Measurements from ENCODE around the gene WNK2. TPM values are rescaled to one million over a fixed set of nuclear protein-coding genes. Genes with fewer than 3 reads are reported as not detected.

Gene WNK2
- total RNA-seq, 1 experiment from 2014 or later, result 69.4 TPM

DNA sequence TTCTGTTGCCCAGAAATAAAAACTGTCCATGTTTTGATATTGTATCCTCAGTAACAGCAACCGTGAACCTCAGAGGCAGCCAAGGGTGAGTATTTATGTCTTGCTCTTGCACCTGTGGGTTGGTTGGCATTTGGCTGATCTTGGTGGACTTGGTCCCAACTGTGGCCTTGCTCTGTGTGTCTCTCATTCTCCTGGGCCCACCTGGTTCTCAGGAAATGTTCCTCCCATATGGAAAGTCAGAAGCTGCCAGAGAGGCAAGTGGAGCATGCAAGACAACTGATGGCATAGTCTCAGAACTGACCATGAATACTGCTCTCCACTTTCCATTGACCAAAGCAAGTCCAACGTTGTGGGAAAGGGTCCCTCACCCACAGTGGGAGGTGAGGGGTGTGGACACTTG is 36.3 kb upstream of the WNK2 start:
- Histone ChIP-seq H4K5ac (ENCODE audit: insufficient read length, low read depth, low read length) (no peak overlapping the region), H3K9ac (ENCODE audit: extremely low read depth, insufficient read length, low read length) (no peak overlapping the region), H2BK12ac (ENCODE audit: insufficient read length, low read depth, low read length) (no peak overlapping the region), H2BK20ac (ENCODE audit: low read depth, low read length, poor library complexity, severe bottlenecking) (no peak overlapping the region), H3K4ac (ENCODE audit: low read depth, low read length) (no peak overlapping the region), H3K27ac (ENCODE audit: insufficient read length, low read depth, low read length) (no peak overlapping the region), H3K79me1 (ENCODE audit: insufficient read depth, low read depth, low read length, poor library complexity, severe bottlenecking) (no peaks in the 10 kb centered on the region), H3K56ac (ENCODE audit: insufficient read length, low read depth, low read length) (no peak overlapping the region), H2AFZ (ENCODE audit: low read length) (no peak overlapping the region), H2BK15ac (ENCODE audit: low read depth, low read length) (no peak overlapping the region), H3K4me2 (ENCODE audit: insufficient read depth, insufficient read length, low read length) (no peak overlapping the region), H3K14ac (ENCODE audit: insufficient read depth, low read length) (no peak overlapping the region), H3K23ac (ENCODE audit: insufficient read length, low read depth, low read length) (no peak overlapping the region), H2BK5ac (ENCODE audit: insufficient read length, low read length) (no peak overlapping the region), H3K23me2 (ENCODE audit: insufficient read length, low read depth, low read length, poor library complexity, severe bottlenecking) (no peaks in the 10 kb centered on the region), H4K8ac (replicated peaks; ENCODE audit: insufficient read length, low read depth, low read length) (no peak overlapping the region), H2AK5ac (ENCODE audit: insufficient read length, low read length) (no peak overlapping the region), H3K4me1 (ENCODE audit: insufficient read depth, low read length) (no peaks in the 10 kb centered on the region), H2BK120ac (ENCODE audit: low read depth, low read length, poor library complexity, severe bottlenecking) (no peak overlapping the region), H3K79me2 (ENCODE audit: insufficient read depth, low read length) (no peaks in the 10 kb centered on the region), H3K18ac (ENCODE audit: insufficient read length, low read depth, low read length) (no peak overlapping the region), H3K9me3 (ENCODE audit: control insufficient read depth, low read depth, low read length) (no peaks in the 10 kb centered on the region), H3K27me3 (ENCODE audit: insufficient read depth, low read length) (no peaks in the 10 kb centered on the region), H4K20me1 (ENCODE audit: control insufficient read depth, insufficient read depth, insufficient read length) (no peaks in the 10 kb centered on the region), H4K91ac (ENCODE audit: insufficient read length, low read depth, low read length) (no peak overlapping the region), H3T11ph (ENCODE audit: low read length) (no peak overlapping the region)
- H3K4me1 Mint-ChIP-seq, result peaks cover 6% of the 10 kb centered on the region in 2 experiments
- H3K4me3 Mint-ChIP-seq, result no peak overlapping the region
- H3K9me3 Mint-ChIP-seq, result peaks cover 0 to 3% of the 10 kb centered on the region in 2 experiments; a peak in 1 of 5 replicates
- H3K27ac Mint-ChIP-seq, result no peak overlapping the region
- H3K27me3 Mint-ChIP-seq (ENCODE audit: low read depth), result peaks cover 2% of the 10 kb centered on the region; the same call in 1 of the 2 replicates
- no CpG with 5 or more reads among the region's 2 CpGs for WGBS (ENCODE audit: extremely low coverage, insufficient read length, low lambda C conversion rate)
- H3K36me3 Mint-ChIP-seq (ENCODE audit: insufficient read depth in 1 of 3, low read depth in 3 of 3), result no peaks in the 10 kb centered on the region; a peak in 1 of 7 replicates
- TF ChIP-seq, protein P1, sequence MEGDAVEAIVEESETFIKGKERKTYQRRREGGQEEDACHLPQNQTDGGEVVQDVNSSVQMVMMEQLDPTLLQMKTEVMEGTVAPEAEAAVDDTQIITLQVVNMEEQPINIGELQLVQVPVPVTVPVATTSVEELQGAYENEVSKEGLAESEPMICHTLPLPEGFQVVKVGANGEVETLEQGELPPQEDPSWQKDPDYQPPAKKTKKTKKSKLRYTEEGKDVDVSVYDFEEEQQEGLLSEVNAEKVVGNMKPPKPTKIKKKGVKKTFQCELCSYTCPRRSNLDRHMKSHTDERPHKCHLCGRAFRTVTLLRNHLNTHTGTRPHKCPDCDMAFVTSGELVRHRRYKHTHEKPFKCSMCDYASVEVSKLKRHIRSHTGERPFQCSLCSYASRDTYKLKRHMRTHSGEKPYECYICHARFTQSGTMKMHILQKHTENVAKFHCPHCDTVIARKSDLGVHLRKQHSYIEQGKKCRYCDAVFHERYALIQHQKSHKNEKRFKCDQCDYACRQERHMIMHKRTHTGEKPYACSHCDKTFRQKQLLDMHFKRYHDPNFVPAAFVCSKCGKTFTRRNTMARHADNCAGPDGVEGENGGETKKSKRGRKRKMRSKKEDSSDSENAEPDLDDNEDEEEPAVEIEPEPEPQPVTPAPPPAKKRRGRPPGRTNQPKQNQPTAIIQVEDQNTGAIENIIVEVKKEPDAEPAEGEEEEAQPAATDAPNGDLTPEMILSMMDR (conservative IDR thresholded peaks at IDR 0.05), result no peak
- no peak for DNase-seq

Data from H9 (cell line).